Liver (tissue), 3 donors: ENCODE results near the gene CHRDL2.

Experiments
- TF ChIP-seq, protein P1 (sequence below): fragments of 150-350 bp; IDR thresholded peaks from 2 replicates; pipeline ENCODE4 v1.5.1; 2017; ENCODE audit warnings: improper control_type of control experiment, low read depth, low read length; ENCODE audit not compliant: missing input control
- TF ChIP-seq, protein P2 (sequence below): IDR thresholded peaks from 2 replicates; pipeline ENCODE4 v1.6.1; 2016; ENCODE audit warnings: antibody characterized with exemption
- TF ChIP-seq, protein P3 (sequence below): IDR thresholded peaks from 2 replicates; pipeline ENCODE4 v1.6.1; 2016; ENCODE audit warnings: antibody characterized with exemption
- TF ChIP-seq, protein P4 (sequence below): IDR thresholded peaks from 2 replicates; pipeline ENCODE4 v1.6.1; 2016; ENCODE audit warnings: antibody characterized with exemption
- donor health status: healthy.
- donor health status: healthy.

DNA sequence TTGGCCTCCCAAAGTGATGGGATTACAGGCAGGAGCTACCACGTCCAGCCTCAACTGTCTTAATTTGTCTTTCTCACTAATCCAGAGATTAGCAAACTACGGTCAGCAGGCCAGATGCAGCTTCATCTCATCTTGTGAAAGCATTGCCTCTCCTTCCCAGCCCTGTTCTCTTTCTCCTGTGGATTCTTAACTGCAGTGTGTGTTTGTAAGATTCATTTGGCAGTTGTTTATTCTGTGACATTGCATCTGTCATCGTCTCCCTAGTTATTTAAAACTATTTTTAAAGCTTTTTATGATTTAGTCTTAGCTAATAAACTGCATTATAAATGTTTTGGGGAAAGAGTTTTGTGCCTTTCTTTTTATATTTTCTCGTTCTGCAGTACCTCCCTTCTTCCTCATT, 46.7 kb upstream of the CHRDL2 start:
- TF ChIP-seq, protein P1, sequence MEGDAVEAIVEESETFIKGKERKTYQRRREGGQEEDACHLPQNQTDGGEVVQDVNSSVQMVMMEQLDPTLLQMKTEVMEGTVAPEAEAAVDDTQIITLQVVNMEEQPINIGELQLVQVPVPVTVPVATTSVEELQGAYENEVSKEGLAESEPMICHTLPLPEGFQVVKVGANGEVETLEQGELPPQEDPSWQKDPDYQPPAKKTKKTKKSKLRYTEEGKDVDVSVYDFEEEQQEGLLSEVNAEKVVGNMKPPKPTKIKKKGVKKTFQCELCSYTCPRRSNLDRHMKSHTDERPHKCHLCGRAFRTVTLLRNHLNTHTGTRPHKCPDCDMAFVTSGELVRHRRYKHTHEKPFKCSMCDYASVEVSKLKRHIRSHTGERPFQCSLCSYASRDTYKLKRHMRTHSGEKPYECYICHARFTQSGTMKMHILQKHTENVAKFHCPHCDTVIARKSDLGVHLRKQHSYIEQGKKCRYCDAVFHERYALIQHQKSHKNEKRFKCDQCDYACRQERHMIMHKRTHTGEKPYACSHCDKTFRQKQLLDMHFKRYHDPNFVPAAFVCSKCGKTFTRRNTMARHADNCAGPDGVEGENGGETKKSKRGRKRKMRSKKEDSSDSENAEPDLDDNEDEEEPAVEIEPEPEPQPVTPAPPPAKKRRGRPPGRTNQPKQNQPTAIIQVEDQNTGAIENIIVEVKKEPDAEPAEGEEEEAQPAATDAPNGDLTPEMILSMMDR, result no peak
- TF ChIP-seq, protein P2, sequence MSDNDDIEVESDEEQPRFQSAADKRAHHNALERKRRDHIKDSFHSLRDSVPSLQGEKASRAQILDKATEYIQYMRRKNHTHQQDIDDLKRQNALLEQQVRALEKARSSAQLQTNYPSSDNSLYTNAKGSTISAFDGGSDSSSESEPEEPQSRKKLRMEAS, result no peak
- TF ChIP-seq, protein P3, sequence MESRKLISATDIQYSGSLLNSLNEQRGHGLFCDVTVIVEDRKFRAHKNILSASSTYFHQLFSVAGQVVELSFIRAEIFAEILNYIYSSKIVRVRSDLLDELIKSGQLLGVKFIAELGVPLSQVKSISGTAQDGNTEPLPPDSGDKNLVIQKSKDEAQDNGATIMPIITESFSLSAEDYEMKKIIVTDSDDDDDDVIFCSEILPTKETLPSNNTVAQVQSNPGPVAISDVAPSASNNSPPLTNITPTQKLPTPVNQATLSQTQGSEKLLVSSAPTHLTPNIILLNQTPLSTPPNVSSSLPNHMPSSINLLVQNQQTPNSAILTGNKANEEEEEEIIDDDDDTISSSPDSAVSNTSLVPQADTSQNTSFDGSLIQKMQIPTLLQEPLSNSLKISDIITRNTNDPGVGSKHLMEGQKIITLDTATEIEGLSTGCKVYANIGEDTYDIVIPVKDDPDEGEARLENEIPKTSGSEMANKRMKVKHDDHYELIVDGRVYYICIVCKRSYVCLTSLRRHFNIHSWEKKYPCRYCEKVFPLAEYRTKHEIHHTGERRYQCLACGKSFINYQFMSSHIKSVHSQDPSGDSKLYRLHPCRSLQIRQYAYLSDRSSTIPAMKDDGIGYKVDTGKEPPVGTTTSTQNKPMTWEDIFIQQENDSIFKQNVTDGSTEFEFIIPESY, result no peak
- TF ChIP-seq, protein P4, sequence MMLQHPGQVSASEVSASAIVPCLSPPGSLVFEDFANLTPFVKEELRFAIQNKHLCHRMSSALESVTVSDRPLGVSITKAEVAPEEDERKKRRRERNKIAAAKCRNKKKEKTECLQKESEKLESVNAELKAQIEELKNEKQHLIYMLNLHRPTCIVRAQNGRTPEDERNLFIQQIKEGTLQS, result no peak
